Lung (tissue), 12 donors: ENCODE data around the gene ITK. TPM values are rescaled to one million over a fixed set of nuclear protein-coding genes. Genes with fewer than 3 reads are reported as not detected.

Source experiments
- ATAC-seq: fragments of 200-7000 bp; cut with Tn5 transposase; one replicate; pipeline ENCODE4 v1.9.1; 2020; ENCODE audit warnings: moderate number of reproducible peaks; ENCODE audit not compliant: insufficient read depth, low FRiP score
- DNase-seq, 3 donors: peaks; one replicate each; pipeline ENCODE4 v3.0.0-alpha.2; 2013 to 2017
- H3K27ac ChIP-seq, 2 donors: one replicate each; pipeline ENCODE4 v1.5.1; 2013; ENCODE audit warnings: mild to moderate bottlenecking in 2 of 2, moderate library complexity in 2 of 2, control low read depth in 1 of 2, inconsistent platforms in 1 of 2, low read depth in 1 of 2, low read length in 1 of 2
- H3K27me3 ChIP-seq, 3 donors: one replicate each; pipeline ENCODE4 v1.5.1; 2013; ENCODE audit warnings: low read length in 2 of 3; ENCODE audit not compliant: control insufficient read depth in 3 of 3, insufficient read depth in 3 of 3
- H3K36me3 ChIP-seq, 4 donors: one replicate each; pipeline ENCODE4 v1.5.1; 2013; ENCODE audit warnings: low read length in 4 of 4, mild to moderate bottlenecking in 1 of 4, moderate library complexity in 1 of 4; ENCODE audit not compliant: control insufficient read depth in 4 of 4, insufficient read depth in 4 of 4
- H3K4me1 ChIP-seq, 5 donors: one replicate each; pipeline ENCODE4 v1.5.1; 2013; ENCODE audit warnings: low read length in 5 of 5, mild to moderate bottlenecking in 2 of 5, moderate library complexity in 1 of 5; ENCODE audit not compliant: control insufficient read depth in 5 of 5, insufficient read depth in 5 of 5
- H3K4me3 ChIP-seq: one replicate; pipeline ENCODE4 v1.5.1; 2013; ENCODE audit warnings: mild to moderate bottlenecking, control low read depth, moderate library complexity
- H3K9ac ChIP-seq, 2 donors: one replicate each; pipeline ENCODE4 v1.5.1; 2013; ENCODE audit warnings: low read length in 2 of 2, control low read depth in 1 of 2; ENCODE audit not compliant: insufficient read depth in 1 of 2
- H3K9me3 ChIP-seq, 4 donors: one replicate each; pipeline ENCODE4 v1.5.1; 2013; ENCODE audit warnings: low read length in 3 of 4, mild to moderate bottlenecking in 1 of 4, moderate library complexity in 1 of 4; ENCODE audit not compliant: control insufficient read depth in 4 of 4, insufficient read depth in 3 of 4
- WGBS, 2 donors: extraction: QIAGEN DNeasy Blood & Tissue Kit; methylation state at CpG; one replicate each; pipeline ENCODE4 v1.1.7; 2013; 5-methylcytosine and 5-hydroxymethylcytosine counted together
- polyA plus RNA-seq, 2 donors: library from polyadenylated mRNA; stranded (reverse); fragments of 200-250 nt; gene quantifications; one replicate each; pipeline ENCODE4 v1.2.1, GENCODE V29; 2013
- total RNA-seq, 2 donors: library from RNA; depleted of rRNA in 1 of 2; stranded (reverse); fragments of >200 nt in 1 of 2; gene quantifications; one replicate each; pipeline ENCODE4 v1.2.1, GENCODE V29; 2014 to 2021
- TF ChIP-seq, protein P1 (sequence below): IDR thresholded peaks from 2 replicates; pipeline ENCODE4 v1.5.1; 2012; ENCODE audit warnings: mild to moderate bottlenecking; ENCODE audit errors: control extremely low read depth, extremely low read depth
- donor health status: control.
- donor health status: control.
- donor health status: Bipolar disorder and iron deficiency.
- donor health status: healthy.
- donor health status: DM: yes; HTN: yes; CAD: no.

Gene ITK
- total and polyA plus RNA-seq, 4 donors = 0.91 to 3.4 (median 2.8) TPM

DNA sequence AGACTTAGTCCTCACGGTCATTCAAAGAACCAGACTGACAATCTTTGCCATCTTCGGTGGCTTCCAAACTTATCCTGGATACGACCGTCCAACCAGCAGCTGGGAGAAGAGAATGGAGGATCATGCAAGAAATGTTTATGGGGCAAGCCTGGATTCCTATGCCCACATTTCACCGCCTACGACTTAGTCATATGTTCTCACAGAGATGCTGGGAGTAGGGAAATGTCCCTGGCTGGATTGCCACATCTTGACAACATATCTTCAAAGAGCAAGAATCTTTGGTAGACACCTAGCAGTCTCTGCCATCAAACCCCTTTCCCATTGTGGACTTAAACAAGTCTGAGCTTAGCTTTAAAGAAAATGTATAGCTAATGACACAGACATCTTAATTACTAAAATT, 42.9 kb upstream of the ITK start:
- no peak overlapping the region for H3K27ac ChIP-seq
- H3K4me3 ChIP-seq = no peak overlapping the region
- no peak for ATAC-seq
- H3K9me3 ChIP-seq = no peaks in the 10 kb centered on the region
- H3K36me3 ChIP-seq = peaks cover 3 to 11% (median 8%) of the 10 kb centered on the region in 4 donors
- no peaks in the 10 kb centered on the region for H3K27me3 ChIP-seq
- DNase-seq = no peak
- TF ChIP-seq, protein P1, sequence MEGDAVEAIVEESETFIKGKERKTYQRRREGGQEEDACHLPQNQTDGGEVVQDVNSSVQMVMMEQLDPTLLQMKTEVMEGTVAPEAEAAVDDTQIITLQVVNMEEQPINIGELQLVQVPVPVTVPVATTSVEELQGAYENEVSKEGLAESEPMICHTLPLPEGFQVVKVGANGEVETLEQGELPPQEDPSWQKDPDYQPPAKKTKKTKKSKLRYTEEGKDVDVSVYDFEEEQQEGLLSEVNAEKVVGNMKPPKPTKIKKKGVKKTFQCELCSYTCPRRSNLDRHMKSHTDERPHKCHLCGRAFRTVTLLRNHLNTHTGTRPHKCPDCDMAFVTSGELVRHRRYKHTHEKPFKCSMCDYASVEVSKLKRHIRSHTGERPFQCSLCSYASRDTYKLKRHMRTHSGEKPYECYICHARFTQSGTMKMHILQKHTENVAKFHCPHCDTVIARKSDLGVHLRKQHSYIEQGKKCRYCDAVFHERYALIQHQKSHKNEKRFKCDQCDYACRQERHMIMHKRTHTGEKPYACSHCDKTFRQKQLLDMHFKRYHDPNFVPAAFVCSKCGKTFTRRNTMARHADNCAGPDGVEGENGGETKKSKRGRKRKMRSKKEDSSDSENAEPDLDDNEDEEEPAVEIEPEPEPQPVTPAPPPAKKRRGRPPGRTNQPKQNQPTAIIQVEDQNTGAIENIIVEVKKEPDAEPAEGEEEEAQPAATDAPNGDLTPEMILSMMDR = no peak
- peaks cover 0 to 8% (median 4%) of the 10 kb centered on the region in 5 donors for H3K4me1 ChIP-seq
- no peak overlapping the region for H3K9ac ChIP-seq
- 96 to 97% methylated on average over 6 of the region's 6 CpGs for WGBS, 2 donors

DNA sequence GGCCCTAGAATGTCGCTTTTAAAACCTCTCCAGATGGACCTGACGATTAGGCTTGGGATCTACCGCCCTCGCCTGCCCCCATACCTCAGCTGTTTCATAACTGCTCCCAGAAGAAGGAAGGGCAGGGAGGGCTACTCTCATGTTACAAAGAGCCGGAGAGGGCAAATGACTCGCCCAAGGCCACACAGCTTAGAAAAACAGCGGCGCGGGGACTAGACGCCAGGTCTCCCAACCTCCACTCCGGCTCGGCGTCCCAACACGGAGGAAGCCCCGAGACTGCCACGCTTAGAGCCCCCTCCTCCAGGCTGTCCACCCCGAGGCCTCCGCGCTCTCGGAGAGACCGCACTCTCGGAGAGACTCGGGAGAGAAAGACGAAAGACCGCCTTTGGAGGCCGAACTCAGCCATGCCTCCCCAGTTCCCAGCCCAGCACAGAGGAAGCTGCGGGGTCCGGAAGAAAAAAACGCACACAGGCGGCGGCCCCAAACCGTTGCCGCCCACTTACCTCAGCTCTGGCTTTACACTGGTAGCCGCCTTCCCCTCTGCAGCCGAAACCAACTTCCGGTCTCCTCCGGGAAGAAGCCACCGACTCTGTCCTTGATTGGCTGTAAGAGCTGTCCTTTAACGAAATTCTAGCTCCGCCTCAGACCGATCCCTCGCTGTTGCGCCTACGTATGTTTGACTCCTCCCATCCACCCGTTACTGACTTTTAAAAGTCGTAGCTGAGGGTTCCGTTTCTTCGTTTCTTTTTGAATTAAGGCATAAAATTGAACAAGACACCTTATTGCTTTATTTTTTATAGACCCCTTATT, 38.1 kb upstream of the ITK start, which contains the start of gene MED7:
TSS of gene MED7 (minus strand) at position 549 of the 810 bp plus-strand sequence. CDS start 3,434 bp downstream, outside the sequence.
- TF ChIP-seq, protein P1 = no peak
- Histone ChIP-seq H3K27me3 (no peaks in the 10 kb centered on the region), H3K27ac (peak within 1 kb of the TSS; percentile 92 to 96), H3K9ac (peak within 1 kb of the TSS; percentile 98 to 99), H3K4me1 (peaks cover 4 to 8% (median 5%) of the 10 kb centered on the region in 5 donors), H3K9me3 (no peaks in the 10 kb centered on the region), H3K4me3 (peak within 1 kb of the TSS; percentile 78), H3K36me3 (peaks cover 3 to 8% (median 5%) of the 10 kb centered on the region in 4 donors)
- ATAC-seq (peak; percentile 100), DNase-seq (peak; percentile 98 to 100 (median 100))
- WGBS, 2 donors = 0 to 1% methylated on average over 48 of the region's 48 CpGs

DNA sequence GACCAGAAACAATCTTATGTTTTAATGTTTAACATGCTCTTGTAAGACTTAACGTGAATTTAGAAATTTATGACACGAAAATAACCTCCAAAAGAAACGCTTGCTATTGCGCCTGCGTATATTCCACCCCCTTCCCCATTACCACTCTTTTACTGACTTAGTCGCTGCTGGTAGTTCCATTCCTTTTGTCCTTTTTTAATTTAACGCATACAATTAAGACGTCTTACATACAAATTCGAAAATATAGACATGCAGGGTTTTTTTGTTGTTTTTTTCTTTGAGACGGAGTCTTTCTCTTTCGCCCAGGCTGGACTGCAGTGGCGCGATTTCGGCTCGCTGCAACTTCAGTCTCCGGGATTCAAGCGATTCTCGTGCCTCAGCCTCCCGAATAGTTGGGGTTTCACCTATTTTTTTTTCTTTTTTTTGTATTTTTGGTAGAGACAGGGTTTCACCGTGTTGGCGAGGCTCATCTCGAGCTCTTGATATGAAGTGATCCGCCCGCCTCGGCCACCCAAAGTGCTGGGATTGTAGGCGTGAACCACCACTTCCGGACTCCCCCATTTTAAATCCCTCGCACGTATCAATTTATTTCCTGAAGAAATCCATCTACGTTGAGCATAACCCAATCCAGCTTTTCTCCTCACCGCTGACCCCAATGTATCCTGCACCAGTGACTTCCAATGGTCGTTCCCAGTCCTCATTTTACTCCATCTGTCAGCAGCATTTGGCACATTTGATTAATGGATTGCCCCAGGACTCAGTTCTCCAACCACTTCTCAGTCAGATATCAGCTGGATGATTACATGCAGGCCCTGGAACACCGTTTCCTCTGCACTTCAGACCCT, 37.3 kb upstream of the ITK start:
- H3K27me3 ChIP-seq = no peaks in the 10 kb centered on the region

More for the DNA sequence above, 37.3 kb upstream of the ITK start:
- Histone ChIP-seq H3K27ac (peak overlapping the region; percentile 78 to 92), H3K9me3 (no peaks in the 10 kb centered on the region), H3K4me3 (peak overlapping the region; percentile 33), H3K36me3 (peaks cover 0 to 3% (median 2%) of the 10 kb centered on the region in 4 donors), H3K4me1 (peaks cover 4 to 8% (median 5%) of the 10 kb centered on the region in 5 donors), H3K9ac (peak overlapping the region; percentile 56 to 98)
- peak in 2 of 3 donors; percentile 53 to 65 for DNase-seq
- no peak for ATAC-seq
- TF ChIP-seq, protein P1 = no peak
- 8 to 16% methylated on average over 33 of the region's 33 CpGs for WGBS, 2 donors
